Eye (tissue), 1 donor: ENCODE results near the gene PNPLA3.

Experiments
- DNase-seq: peaks from one replicate; pipeline ENCODE4 v3.0.0-alpha.2; 2015

The PNPLA3 gene

DNA sequence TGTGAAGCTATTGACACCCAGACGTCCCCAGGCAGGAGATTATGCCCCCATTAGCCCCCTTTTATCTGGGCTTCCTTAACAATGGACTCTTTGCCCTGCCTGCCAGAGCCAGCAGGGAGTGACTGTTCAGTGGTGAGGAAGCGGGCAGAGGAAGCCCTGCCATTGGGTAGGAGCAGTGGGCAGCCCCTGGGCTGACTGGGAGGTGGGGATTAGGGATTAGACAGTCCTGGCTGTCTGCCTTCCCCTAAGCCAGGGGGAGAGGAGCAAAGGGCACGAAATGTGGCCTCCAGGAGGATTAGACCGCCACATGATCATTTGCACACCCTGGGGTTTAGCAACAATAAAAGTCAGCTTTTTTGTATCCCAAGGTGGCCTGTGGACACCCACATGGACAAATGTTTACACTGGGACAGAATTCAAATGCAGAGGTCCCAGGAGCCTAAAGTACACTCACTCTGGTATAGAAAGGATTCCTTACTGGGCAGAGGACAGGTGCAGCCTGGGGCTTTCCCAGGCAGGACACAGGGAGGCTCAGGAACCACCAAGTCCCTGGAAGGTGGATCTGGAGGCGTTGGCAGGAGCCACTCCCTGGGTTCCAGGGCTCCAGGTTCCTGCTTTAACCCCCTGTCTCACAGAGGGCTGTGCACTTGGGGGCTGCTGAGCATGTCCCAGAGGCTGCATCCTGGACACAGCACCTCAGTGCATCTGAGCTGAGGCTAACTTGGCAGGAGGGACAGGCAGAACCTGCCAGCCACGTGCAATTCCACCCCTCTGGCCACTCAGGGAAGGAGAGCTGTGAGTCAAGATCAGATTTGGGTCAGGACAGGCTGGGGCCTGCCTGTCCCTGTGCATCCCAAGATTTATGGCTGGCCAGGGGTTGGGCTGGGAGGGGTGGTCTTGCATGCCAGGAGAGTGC lies 2.1 kb downstream of the PNPLA3 start:
- peak; percentile 63 for DNase-seq

DNA sequence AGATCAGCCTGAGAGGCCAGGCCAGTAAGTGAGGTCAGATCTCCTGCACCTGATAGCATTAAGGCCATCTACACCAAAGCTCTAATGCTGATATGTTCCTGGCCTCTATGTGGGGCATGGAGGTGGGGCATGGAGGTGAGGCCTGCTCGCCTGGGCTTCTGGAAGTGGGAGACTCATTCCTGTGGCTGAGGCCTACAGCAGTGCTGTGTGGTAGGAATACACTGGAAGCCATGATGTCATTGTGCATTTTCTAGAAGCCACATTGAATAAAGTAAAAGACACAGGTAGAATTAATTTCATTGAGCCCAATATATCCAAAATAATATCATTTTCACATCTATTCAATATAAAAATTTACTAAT lies 2.7 kb downstream of the PNPLA3 start:
- no peak for DNase-seq

DNA sequence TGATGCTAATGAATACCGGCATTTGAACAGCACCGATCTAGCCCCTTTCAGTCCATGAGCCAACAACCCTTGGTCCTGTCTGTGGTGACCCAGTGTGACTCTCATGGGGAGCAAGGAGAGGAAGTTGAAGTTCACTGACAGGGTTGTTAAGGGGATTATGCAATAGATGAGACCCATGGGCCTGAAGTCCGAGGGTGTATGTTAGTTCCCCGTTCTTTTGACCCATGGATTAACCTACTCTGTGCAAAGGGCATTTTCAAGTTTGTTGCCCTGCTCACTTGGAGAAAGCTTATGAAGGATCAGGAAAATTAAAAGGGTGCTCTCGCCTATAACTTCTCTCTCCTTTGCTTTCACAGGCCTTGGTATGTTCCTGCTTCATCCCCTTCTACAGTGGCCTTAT lies 4.9 kb downstream of the PNPLA3 start:
- no peak for DNase-seq

DNA sequence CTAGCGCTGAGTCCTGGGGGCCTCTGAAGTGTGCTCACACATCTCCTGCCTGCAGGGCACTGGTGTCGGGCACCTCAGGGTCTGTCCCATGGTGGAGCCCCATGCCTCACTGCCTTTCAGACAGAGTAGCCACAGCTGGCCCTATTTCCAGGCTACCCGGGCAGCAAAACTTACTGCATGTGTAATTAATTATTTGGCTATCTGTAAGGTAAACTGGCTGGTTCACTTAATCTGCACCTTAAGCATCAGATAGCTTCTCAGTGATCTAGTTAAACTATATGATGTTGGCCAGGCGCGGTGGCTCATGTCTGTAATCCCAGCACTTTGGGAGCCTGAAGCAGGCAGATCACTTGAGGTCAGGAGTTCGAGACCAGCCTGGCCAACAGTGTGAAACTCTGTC lies 5.3 kb downstream of the PNPLA3 start:
- no peak for DNase-seq

DNA sequence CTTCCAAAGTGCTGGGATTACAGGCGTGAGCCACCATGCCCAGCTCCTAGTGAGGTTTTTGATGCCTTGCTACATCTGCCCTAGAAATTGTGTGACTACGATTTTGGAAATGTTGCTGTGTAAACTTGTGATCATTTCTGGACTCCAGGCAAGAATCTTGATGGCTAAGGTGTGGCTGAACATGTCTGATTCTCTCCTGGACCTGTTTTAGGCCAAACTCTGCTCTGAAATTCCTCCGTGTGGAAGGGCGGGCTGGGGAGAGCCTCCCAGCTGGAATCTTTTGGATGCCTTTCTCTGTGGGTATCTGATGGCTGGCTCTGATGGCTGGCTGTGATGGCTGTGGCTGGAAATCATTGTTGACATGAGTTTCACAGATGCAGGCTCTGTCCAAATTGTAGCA lies 8.2 kb downstream of the PNPLA3 start:
- no peak for DNase-seq

DNA sequence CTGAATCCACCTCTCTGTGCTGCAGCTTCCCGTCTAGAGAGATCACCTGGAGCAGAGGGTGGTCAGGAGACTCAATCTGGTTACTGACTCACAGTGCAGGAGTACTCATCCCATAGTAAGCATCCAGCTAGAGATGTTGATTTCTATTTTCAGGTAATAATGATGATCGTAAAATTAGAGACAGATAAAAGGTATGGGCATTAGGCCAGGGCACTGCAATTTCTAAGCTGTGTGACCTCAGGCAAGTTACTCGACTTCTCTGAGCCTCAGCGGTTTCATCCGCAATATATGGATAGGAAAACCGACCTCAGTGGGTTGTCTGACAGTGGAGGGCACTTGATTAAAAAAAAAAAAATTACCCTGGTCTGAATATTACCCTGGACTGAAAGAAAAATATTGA lies 17.8 kb downstream of the PNPLA3 start:
- DNase-seq = no peak

DNA sequence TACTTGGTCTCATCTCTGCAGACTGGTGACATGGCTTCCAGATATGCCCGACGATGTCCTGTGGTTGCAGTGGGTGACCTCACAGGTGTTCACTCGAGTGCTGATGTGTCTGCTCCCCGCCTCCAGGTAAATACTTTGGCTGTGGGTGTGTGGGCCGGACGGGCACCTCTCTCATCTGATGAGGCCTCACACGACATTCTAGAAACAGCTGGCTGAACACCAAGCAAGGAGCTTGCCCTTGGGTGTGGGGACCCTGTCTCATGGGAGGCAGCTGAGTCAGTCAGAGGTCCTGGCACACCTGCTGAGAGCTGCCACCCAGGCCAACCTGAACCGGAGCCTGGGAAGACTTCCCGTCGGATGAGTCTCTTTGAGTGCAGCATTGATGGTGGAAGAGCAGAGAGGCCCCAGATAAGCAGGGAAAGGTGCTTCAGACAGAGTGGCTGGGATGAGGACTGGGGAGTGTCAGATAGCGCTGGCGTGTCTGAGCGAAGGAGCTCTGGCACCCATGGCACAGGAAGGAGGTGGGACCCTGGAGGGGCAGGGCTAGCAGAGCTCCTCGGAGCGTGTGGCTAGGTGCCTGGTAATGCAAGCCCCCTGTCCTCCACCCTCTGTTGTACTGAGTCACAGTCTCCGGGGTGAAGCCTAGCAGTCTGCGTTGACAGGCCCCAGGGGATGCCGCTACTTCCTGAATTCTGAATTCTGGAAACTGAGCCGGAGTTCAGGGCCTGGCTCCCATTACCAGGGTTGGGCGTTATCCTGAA lies 21.2 kb downstream of the PNPLA3 start:
- no peak for DNase-seq

DNA sequence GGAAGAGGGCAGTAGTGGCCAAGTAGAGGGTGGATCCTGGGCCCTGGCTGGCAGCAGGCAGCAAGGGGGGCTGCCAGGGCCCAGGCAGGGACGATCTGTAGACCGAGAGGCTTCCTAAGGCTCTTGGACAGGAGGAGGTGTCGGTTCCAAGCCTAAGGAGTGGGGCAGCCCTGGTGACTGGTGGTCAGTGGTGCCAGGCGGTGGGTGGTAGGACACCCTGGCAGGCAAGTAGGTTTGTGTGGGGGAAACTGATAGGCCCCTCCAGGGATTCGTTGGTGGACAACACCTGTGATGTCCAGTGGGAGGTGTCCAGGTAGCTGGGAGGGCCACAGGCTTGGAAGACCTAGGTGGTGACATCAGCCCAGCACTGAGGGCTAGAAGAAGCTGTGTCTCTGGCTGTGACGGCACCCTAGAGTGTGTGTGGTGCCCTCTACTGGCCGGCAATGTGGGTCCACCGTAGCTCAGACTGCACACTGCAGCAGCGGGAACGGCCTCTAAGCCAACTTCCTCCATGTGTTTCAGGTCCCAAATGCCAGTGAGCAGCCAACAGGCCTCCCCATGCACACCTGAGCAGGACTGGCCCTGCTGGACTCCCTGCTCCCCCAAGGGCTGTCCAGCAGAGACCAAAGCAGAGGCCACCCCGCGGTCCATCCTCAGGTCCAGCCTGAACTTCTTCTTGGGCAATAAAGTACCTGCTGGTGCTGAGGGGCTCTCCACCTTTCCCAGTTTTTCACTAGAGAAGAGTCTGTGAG lies 22.2 kb downstream of the PNPLA3 start:
- DNase-seq = peak; percentile 81

DNA sequence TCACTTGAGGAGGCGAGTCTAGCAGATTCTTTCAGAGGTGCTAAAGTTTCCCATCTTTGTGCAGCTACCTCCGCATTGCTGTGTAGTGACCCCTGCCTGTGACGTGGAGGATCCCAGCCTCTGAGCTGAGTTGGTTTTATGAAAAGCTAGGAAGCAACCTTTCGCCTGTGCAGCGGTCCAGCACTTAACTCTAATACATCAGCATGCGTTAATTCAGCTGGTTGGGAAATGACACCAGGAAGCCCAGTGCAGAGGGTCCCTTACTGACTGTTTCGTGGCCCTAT lies 22.7 kb downstream of the PNPLA3 start:
- DNase-seq = no peak

DNA sequence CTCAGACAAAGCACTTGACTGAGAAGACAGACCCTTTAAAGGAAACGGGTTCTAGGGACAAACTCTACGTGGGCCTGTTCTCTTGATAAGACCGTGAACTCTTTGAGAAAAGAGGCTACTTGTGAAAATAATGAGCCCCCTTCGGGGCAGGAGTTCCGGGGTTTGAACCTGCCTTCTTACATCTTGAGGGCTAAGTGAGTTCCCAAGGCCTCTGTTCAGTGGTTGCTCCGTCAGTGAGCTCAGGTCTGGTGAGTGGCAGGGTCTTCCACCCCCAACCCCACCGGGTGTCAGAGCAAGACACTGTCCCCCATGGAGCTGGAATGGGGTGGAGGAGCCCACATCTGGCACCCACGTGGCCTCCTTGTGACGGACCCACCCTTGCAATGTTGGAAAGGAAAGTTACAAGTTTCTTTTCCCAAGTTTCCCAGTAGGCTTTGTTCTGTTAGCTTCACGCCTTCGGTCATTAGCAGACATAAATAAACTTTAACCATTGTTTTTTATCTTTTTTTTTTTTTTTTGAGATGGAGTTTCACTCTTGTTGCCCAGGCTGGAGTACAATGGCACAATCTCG lies 25.3 kb downstream of the PNPLA3 start:
- DNase-seq = no peak

DNA sequence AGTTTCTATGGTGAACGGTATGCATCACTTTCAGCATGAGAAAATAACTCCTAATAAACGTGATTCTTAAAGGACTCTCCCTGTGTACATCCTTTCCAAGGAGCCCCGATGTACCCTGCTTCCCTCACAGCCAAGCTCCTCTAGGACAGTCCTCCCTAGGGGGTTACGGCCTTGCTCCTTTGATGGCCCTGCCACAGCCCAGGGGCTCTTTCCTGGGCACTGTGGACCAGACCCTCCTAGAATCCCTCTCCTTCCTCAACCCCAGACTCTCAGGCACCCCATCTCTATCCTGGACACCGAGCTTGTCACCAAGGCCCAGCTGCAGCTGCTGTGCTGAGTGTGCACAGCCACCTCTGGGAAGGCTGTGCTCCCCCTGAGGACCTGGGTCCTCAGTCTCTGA lies 27.8 kb downstream of the PNPLA3 start:
- no peak for DNase-seq

DNA sequence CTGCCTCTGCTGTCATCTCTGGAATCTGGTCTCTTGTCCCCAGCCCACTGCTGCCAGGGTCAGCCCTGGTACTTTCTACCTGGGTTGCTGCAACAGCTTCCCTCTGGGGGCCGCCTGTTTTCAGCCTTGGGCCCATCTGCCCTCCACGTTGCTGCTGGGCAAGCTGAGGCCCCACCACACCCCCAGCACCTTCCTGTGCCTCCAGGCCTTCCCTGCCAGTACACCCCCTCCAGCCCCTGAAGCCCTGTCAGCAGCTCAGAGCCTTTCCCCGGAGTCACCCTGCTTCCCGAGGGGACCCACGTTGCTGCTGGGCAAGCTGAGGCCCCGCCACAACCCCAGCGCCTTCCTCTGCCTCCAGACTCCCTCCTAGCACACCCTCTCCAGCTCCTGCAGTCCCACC lies 28.4 kb downstream of the PNPLA3 start:
- no peak for DNase-seq

DNA sequence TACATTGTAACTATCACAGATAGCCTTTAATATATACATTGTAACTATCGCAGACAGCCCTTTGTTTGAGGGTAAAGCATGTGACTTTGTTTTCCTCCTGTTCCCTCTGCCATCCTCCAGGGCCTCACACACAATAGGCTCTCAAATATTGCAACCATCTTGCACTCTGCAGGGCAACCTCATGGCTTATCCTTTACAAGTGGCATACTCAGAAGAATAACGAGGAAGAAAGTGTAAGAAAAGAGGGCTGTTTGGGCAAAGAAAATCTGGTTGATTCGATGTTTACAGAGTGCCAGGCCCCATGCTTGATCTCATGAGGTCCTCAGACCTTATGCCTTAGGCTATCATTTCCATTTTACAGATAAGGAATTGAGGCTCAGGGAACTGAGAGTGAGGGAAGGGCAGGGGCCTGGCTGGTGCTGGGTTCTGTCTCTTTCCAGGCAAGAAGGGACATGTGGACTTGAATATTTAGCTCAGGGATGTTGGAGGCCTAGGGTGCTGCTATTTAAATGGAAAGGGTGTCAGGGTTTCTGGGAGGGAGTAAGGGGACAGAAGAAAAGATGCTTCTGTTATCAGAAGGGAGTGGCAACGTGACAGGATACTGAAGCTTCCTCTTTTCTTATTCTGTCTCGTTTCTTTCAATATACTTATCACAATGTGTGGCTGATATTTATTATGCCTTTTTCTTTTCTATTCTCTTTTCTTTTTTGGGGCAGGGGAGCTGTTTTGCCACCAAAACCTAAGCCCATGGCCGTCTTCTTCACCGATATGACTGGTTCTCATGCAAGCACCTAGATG lies 30.6 kb downstream of the PNPLA3 start:
- no peak for DNase-seq

DNA sequence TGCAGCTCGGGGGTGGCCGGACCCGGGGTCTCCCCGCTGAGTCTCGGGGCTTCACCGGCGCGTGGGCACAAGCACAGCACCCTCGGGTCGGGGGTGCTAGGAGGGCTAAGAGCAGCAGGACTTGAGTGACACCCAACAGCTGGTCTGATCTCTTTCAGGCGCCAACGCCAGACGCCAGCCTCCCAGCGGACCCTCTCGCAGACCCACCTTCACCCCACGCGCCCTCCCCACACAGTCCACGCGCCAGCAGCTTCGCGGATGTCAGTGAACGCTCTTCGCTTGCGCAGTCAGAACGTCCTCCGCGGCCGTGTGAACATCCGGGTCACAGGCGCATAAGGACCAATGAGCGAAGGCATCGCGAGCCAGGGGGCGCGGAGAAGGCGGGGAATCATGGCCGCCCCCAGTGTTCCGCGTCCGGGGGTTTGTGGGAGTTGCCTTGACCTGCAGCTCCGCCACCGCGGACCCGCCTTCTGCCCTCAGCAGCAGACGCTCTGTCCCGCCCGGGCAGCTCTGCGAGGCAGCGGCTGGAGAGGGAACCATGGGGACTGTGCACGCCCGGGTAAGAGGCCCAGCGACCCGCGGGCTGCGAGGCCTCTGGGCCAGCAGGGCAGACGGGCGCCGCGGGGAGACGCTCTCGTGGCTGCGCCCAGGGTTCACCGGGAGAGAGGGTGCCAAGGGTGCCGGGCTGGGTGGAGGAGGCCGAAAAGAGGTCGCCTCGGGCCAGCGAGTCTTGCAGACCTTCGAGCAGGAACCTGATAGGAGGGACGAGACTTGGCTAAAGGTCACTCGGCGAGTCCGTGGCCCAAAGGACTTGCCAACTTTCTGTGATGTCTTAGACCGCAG lies 31.7 kb downstream of the PNPLA3 start, which contains the start of gene SAMM50:
TSS of gene SAMM50 (plus strand) at position 403 of the 843 bp plus-strand sequence. CDS start at position 539, 136 bp downstream.
- DNase-seq = peak; percentile 97

DNA sequence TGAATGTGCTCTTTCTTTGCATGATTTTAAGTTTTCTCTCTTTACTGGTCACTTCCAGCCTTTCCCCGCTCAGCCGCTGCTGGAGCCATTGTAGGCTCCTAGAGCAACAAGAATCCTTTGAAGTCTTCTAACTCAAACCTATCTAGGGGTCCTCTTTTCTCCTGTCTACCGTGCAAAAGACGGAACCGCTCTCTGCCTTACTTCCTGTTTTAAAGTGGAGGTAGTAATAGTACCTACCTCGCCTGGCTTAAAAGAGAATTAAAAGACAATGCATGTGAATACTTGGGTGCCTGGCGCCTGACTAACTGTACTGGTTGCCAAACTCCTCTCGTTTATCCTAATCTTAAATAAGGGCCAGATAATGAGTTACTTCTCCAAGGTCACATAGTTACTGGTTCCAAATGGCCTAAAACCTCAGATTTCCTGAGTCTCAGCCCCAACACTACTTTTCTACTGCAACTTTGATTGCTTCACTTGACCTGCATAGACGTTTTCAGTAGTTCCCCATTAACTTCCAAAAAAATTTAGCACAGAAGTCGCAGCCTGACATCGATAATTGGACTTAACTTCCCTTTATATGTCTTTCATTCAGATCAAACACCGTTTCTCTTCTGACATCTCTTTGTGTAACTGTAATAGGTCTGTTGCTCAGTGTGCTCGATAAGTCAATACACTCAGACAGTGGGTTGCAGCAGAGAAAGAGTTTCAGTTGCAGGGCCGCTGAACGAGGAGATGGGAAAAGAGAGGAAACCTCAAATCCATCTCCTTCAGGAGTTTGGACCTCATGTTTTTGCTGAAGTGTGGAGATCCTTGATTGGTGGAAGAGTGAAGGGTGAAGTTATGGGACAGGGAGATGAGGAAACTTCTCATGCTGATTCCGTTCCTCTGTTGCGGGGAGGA lies 32.5 kb downstream of the PNPLA3 start:
- DNase-seq = no peak

DNA sequence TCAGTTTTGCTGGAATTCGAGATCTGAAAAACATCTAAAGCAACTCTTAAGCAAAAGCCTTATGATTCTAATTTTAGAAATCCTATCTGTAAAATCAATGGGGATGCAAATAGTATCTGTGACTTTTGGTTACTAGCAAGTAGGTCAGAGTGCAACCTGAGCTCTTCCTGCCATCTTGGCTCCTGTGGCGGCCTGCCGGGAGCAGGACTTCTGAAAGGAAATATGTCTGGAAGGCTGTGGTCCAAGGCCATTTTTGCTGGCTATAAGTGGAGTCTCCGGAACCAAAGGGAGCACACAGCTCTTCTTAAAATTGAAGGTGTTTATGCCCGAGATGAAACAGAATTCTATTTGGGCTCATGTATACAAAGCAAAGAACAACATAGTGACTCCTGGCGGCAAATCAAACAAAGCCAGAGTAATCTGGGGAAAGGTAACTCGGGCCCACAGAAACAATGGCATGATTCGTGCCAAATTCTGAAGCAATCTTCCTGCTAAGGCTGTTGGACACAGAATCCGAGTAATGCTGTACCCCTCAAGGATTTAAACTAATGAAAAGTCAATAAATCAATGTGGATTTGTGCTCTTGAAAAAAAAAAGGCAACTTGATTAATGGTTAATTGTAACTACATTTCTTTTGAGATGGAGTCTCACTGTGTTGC lies 33.3 kb downstream of the PNPLA3 start:
- no peak for DNase-seq

DNA sequence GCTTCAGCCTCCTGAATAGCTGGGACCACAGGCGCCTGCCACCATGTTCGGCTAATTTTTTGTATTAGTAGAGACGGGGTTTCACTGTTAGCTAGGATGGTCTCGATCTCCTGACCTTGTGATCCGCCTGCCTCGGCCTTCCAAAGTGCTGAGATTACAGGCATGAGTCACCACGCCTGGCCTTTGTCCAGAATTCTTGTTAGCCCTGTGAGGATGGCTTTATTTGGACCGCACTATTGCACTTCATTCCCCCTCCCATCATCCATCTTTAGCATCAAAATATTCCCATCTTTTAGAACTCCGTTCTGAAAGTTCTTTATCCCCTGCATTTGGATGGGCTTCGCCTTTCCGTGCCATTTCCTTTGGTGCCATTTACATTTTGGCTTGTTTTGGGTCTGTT lies 34.3 kb downstream of the PNPLA3 start:
- no peak for DNase-seq

DNA sequence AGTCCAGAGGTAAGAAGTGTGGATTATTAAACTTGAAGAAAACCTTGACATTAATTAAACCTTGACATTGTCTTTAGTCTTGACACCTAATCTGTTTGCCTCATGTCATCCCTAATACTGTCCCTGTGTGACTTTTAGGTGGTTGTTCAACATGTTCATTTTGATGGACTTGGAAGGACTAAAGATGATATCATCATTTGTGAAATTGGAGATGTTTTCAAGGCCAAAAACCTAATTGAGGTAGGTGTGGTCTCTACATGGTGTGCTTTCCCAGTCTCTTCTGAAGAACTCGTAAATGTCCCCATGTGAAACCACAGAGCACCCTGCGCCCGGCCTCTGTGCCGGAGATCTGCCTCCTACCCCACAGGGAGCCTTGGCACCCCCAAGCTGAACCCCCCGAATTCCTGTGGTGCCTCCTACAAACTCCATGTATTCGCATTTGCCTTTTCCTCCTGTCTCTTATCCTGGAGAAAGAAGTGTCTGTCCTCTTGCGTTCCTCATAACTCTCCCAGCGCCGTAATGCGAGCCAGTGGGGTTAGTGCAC lies 40.8 kb downstream of the PNPLA3 start:
- DNase-seq = no peak

DNA sequence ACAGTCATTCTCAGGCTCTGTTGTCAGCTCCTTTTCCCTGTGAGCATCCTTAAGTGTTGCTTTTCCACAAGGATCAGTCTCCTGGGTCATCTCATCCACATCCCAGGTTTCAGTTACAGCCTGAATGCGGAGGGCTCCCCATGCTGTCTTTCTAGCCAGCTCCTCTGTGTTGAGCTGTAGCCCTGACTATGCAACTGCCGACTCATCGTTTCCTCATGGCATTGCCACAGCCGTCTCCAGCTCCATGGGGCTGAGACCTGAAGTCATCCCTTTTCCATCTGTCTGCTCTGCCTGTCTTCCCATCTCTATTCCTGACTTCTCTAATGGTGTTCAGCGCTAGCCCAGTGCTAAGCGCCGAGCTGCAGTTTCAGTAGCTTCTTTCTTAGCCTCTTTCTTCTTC lies 43.5 kb downstream of the PNPLA3 start:
- no peak for DNase-seq

DNA sequence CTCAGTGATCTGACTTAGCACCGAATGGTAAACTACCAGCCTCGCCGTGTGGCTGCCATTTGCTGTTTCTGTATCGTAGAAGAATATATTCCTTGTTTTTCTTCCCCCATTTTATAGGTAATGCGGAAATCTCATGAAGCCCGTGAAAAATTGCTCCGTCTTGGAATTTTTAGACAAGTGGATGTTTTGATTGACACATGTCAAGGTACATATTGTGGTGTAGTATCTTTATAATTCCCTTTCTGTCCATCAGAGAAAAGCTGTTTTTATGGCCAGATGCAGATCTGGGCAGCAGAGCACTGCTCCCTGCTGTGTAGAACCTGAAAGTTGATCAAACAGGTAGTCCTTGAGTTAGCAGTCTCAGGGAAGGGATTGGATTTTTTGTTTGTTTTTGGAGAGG lies 45.0 kb downstream of the PNPLA3 start:
- DNase-seq = no peak
